Measurements from ENCODE around the gene UNC93B1. TPM values are rescaled to one million over a fixed set of nuclear protein-coding genes. Genes with fewer than 3 reads are reported as not detected.

The UNC93B1 gene
- polyA plus RNA-seq, 1 donor (not counting 4 experiments of a cell fraction or from before 2014, with no cell fraction given): 15.4 TPM

DNA sequence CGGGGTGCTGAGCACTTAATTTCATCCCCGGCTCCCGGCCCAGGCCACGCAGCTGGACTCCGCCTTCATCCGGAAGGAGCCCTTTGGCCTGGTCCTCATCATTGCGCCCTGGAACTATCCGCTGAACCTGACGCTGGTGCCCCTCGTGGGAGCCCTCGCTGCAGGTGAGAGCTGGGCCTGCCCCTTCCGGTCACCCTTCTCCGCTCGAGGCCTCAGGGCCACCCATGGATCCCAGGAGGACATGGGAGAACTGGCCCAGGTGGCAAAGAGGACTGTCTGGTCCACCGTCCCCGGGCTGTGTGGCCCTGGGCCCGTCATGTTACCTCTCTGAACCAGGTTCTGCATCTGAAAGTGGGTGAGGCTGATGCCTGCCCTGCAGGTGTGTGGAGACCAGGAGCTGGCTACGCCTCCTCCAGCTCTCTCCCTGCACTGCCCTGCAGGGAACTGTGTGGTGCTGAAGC lies 14.9 kb upstream of the UNC93B1 start:
- no peak overlapping the region for H3K9ac ChIP-seq (ENCODE audit: control insufficient read depth, extremely low read depth, insufficient read depth, low read length)
- FAIRE-seq: no peak

DNA sequence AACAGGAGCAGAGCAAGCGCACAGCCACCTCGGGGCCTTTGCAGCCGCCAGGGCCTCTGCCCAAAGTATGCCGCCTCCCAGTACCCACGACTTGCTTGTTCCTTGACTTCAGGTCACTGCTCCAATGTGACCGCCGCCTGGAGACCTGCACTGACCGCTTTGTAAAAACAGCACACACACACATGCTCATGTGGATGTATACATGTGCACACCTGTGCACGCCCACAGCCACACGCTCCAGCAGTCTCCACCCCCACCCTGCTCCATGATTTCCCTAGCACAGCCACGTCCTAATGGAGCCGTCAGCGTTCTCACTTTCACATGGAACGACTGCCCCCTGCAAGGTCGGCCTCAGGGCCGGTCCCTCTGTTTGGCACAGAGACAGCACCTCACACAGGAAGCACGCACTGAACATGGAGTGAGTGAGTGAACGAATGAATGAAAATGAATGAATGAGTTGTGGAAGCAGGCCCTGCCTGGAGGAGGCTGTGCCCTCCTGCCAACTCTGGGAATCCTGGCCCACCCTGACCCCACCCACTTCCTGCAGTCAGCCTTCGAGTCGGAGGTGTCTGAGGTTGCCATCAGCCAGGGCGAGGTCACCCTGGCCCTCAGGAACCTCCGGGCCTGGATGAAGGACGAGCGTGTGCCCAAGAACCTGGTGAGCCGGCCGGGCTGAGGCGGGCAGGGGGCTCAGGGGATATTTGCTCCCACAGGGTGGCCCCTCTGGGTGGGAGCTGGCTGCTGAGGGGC lies 14.3 kb upstream of the UNC93B1 start:
- Histone ChIP-seq H3K36me3 (ENCODE audit: control insufficient read depth in 2 of 2, extremely low read depth in 1 of 2, insufficient read depth in 2 of 2, low read length in 2 of 2) (no peaks in the 10 kb centered on the region), H3K9me3 (ENCODE audit: control insufficient read depth, low read depth, low read length) (no peaks in the 10 kb centered on the region), H3K9me1 (ENCODE audit: control insufficient read depth, extremely low read depth, insufficient read depth, low read length) (no peaks in the 10 kb centered on the region), H3K9ac (ENCODE audit: control insufficient read depth, extremely low read depth, insufficient read depth, low read length) (no peak overlapping the region), H3K4me3 (ENCODE audit: control insufficient read depth in 2 of 3, extremely low read depth in 1 of 3, insufficient read depth in 2 of 3, low read depth in 1 of 3, low read length in 3 of 3) (no peak overlapping the region), H3K4me1 (ENCODE audit: control insufficient read depth, extremely low read depth, insufficient read depth, low read length) (peaks cover 22% of the 10 kb centered on the region), H3K79me2 (ENCODE audit: control insufficient read depth, insufficient read depth, low read length) (no peaks in the 10 kb centered on the region), H3K27me3 (ENCODE audit: control insufficient read depth, extremely low read depth, insufficient read depth, low read length) (no peaks in the 10 kb centered on the region), H3K27ac (ENCODE audit: control insufficient read depth, insufficient read depth, low read length) (no peak overlapping the region), H4K20me1 (ENCODE audit: control insufficient read depth, extremely low read depth, insufficient read depth, low read length) (no peaks in the 10 kb centered on the region), H2AFZ (ENCODE audit: control insufficient read depth, low read length) (no peak overlapping the region), H3K4me2 (ENCODE audit: control insufficient read depth, extremely low read depth, insufficient read depth, low read depth, low read length) (no peak overlapping the region)
- dilution Hi-C loops (cut with MboI; ENCODE audit: extremely low pct_ligation_motif_present, low sequenced_read_pairs): no loop called here
- FAIRE-seq: no peak
- TF ChIP-seq EZH2 (IDR thresholded peaks at IDR 0.05; ENCODE audit: low read length): no peak
- TF ChIP-seq, protein P1, sequence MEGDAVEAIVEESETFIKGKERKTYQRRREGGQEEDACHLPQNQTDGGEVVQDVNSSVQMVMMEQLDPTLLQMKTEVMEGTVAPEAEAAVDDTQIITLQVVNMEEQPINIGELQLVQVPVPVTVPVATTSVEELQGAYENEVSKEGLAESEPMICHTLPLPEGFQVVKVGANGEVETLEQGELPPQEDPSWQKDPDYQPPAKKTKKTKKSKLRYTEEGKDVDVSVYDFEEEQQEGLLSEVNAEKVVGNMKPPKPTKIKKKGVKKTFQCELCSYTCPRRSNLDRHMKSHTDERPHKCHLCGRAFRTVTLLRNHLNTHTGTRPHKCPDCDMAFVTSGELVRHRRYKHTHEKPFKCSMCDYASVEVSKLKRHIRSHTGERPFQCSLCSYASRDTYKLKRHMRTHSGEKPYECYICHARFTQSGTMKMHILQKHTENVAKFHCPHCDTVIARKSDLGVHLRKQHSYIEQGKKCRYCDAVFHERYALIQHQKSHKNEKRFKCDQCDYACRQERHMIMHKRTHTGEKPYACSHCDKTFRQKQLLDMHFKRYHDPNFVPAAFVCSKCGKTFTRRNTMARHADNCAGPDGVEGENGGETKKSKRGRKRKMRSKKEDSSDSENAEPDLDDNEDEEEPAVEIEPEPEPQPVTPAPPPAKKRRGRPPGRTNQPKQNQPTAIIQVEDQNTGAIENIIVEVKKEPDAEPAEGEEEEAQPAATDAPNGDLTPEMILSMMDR (optimal IDR thresholded peaks at IDR 0.05 in 1 of 3, IDR thresholded peaks at IDR 0.05 in 1 of 3, conservative IDR thresholded peaks at IDR 0.05 in 1 of 3; ENCODE audit: extremely low read depth in 1 of 3, insufficient read depth in 2 of 3, low read length in 3 of 3): no peak
- DNase-seq (ENCODE audit: low read depth, low spot score): no peak

More for the DNA sequence above, 14.9 kb upstream of the UNC93B1 start:
- dilution Hi-C loops (cut with MboI; ENCODE audit: extremely low pct_ligation_motif_present, low sequenced_read_pairs): no loop called here
- Histone ChIP-seq H3K79me2 (ENCODE audit: control insufficient read depth, insufficient read depth, low read length) (no peaks in the 10 kb centered on the region), H3K27me3 (ENCODE audit: control insufficient read depth, extremely low read depth, insufficient read depth, low read length) (no peaks in the 10 kb centered on the region), H3K4me1 (ENCODE audit: control insufficient read depth, extremely low read depth, insufficient read depth, low read length) (peaks cover 16% of the 10 kb centered on the region), H3K4me2 (ENCODE audit: control insufficient read depth, extremely low read depth, insufficient read depth, low read depth, low read length) (no peak overlapping the region), H3K9me1 (ENCODE audit: control insufficient read depth, extremely low read depth, insufficient read depth, low read length) (no peaks in the 10 kb centered on the region), H4K20me1 (ENCODE audit: control insufficient read depth, extremely low read depth, insufficient read depth, low read length) (no peaks in the 10 kb centered on the region), H3K36me3 (ENCODE audit: control insufficient read depth in 2 of 2, extremely low read depth in 1 of 2, insufficient read depth in 2 of 2, low read length in 2 of 2) (no peaks in the 10 kb centered on the region), H2AFZ (ENCODE audit: control insufficient read depth, low read length) (no peak overlapping the region), H3K9me3 (ENCODE audit: control insufficient read depth, low read depth, low read length) (no peaks in the 10 kb centered on the region), H3K4me3 (ENCODE audit: control insufficient read depth in 2 of 3, extremely low read depth in 1 of 3, insufficient read depth in 2 of 3, low read depth in 1 of 3, low read length in 3 of 3) (no peak overlapping the region), H3K27ac (ENCODE audit: control insufficient read depth, insufficient read depth, low read length) (no peak overlapping the region)
- no peak for DNase-seq (ENCODE audit: low read depth, low spot score)
- TF ChIP-seq, protein P1 (optimal IDR thresholded peaks at IDR 0.05 in 1 of 3, IDR thresholded peaks at IDR 0.05 in 1 of 3, conservative IDR thresholded peaks at IDR 0.05 in 1 of 3; ENCODE audit: extremely low read depth in 1 of 3, insufficient read depth in 2 of 3, low read length in 3 of 3): no peak
- TF ChIP-seq EZH2 (IDR thresholded peaks at IDR 0.05; ENCODE audit: low read length): no peak

Measured in keratinocyte (primary cell).